Neural cell (in vitro differentiated cells): ENCODE measurements around the gene KIN.

Experiments
- CTCF ChIP-seq: fragments of 450-650 bp; IDR thresholded peaks from 2 replicates; pipeline ENCODE4 v1.5.1; 2014; ENCODE audit warnings: antibody characterized with exemption, mild to moderate bottlenecking, moderate library complexity; ENCODE audit not compliant: poor library complexity, severe bottlenecking
- POLR2AphosphoS5 ChIP-seq: IDR thresholded peaks from 2 replicates; pipeline ENCODE4 v1.6.1; 2012

GRCh38 chr10:7832060-7832459, 44.3 kb upstream of the KIN start:
- no peak for TF ChIP-seq POLR2AphosphoS5
- no peak for TF ChIP-seq CTCF
